HCT116 (cell line): ENCODE results near the gene DACH2. TPM values are rescaled to one million over a fixed set of nuclear protein-coding genes. Genes with fewer than 3 reads are reported as not detected.

Experiments used
- ATAC-seq: fragments of 200-7000 bp; cut with Tn5 transposase; 2 replicates; pipeline ENCODE4 v1.9.1; 2020; ENCODE audit warnings: mild to moderate bottlenecking, moderate library complexity
- BruUV-seq: library from RNA; stranded (reverse); fragments of 400-500 nt; replicated peaks from 2 replicates; lab custom pipeline; 2021; lab: Mats Ljungman, UMichigan
- CTCF ChIA-PET: fragments of 300-600 bp; sonication (Branson Sonifier 250); formaldehyde crosslinking; loops from one replicate; lab custom pipeline; 2021; ENCODE audit warnings: antibody characterized with exemption; lab: Charles Lee
- POLR2A ChIA-PET: fragments of 300-600, 350-600 bp; sonication (Branson Sonifier 250); formaldehyde crosslinking; loops from one replicate; lab custom pipeline; 2021; ENCODE audit warnings: antibody characterized with exemption; lab: Charles Lee
- RAD21 ChIA-PET, 2 experiments: fragments of 300-600 bp; sonication (Branson Sonifier 250); formaldehyde crosslinking; loops; one replicate each; lab custom pipeline; 2023; ENCODE audit warnings: low total read pairs in 2 of 2; ENCODE audit not compliant: uncharacterized antibody in 2 of 2, unreplicated experiment in 2 of 2, low non-redundant PET in 1 of 2; lab: Charles Lee
- DNase-seq: peaks from one replicate; pipeline ENCODE4 v3.0.0-alpha.2; 2010; ENCODE audit warnings: low read depth, low spot score
- H2AFZ ChIP-seq: fragments of 200-600 bp; shearing (Covaris generic), sonication (generic); 2 replicates; pipeline ENCODE4 v1.6.1; 2017; ENCODE audit warnings: low read depth, mixed run types, mixed read lengths, antibody characterized with exemption, low read length; ENCODE audit not compliant: poor library complexity, severe bottlenecking
- H3K27ac ChIP-seq: 2 replicates; pipeline ENCODE4 v1.5.1; 2012; ENCODE audit warnings: low read depth, low read length
- H3K27me3 ChIP-seq: fragments of 200-600 bp; sonication (generic); 2 replicates; pipeline ENCODE4 v1.6.1; 2016; ENCODE audit warnings: mixed run types, low read length, mixed read lengths; ENCODE audit not compliant: insufficient read depth
- H3K36me3 ChIP-seq, 2 experiments: fragments of 200-500 bp in 1 of 2; fragments of 200-600 bp in 1 of 2; sonication (Bioruptor generic) in 1 of 2; sonication (generic) in 1 of 2; 2 replicates each; pipeline versions ENCODE4 v1.5.1 to v1.6.1; 2014 to 2016; ENCODE audit warnings: low read length in 2 of 2, inconsistent platforms in 1 of 2, mixed read lengths in 1 of 2, mixed run types in 1 of 2; ENCODE audit not compliant: insufficient read depth in 2 of 2, control insufficient read depth in 1 of 2
- H3K4me1 ChIP-seq, 2 experiments: fragments of 200-600 bp in 1 of 2; sonication (generic) in 1 of 2; 2 replicates each; pipeline versions ENCODE4 v1.5.1 to v1.6.1; 2012 to 2017; ENCODE audit warnings: low read length in 2 of 2, inconsistent platforms in 1 of 2, mild to moderate bottlenecking in 1 of 2, mixed read lengths in 1 of 2, mixed run types in 1 of 2, moderate library complexity in 1 of 2; ENCODE audit not compliant: insufficient read depth in 2 of 2, control insufficient read depth in 1 of 2
- H3K4me2 ChIP-seq: fragments of 200-600 bp; sonication (generic); 2 replicates; pipeline ENCODE4 v1.6.1; 2017; ENCODE audit warnings: mixed run types, low read length, mixed read lengths
- H3K4me3 ChIP-seq, 2 experiments: fragments of 200-600 bp in 1 of 2; sonication (generic) in 1 of 2; replicated peaks in 1 of 2; 2 replicates each; pipeline ENCODE4 v1.5.1; 2011 to 2016; ENCODE audit warnings: low read length in 2 of 2, control low read depth in 1 of 2, low read depth in 1 of 2, mild to moderate bottlenecking in 1 of 2, mixed read lengths in 1 of 2, mixed run types in 1 of 2
- H3K79me2 ChIP-seq: fragments of 200-600 bp; sonication (generic); 2 replicates; pipeline ENCODE4 v1.6.1; 2017; ENCODE audit warnings: mild to moderate bottlenecking, mixed run types, low read length, moderate library complexity, mixed read lengths; ENCODE audit not compliant: insufficient read depth
- H3K9ac ChIP-seq: fragments of 200-600 bp; sonication (generic); 2 replicates; pipeline ENCODE4 v1.6.1; 2016; ENCODE audit warnings: low read length, mixed read lengths
- H3K9me2 ChIP-seq: fragments of 200-600 bp; sonication (generic), shearing (Covaris generic); 2 replicates; pipeline ENCODE4 v1.6.1; 2017; ENCODE audit warnings: mixed run types, mild to moderate bottlenecking, moderate library complexity; ENCODE audit not compliant: insufficient read depth
- H3K9me3 ChIP-seq, 2 experiments: fragments of 200-500 bp in 1 of 2; fragments of 200-600 bp in 1 of 2; sonication (Bioruptor generic) in 1 of 2; sonication (generic) in 1 of 2; 2 replicates each; pipeline ENCODE4 v1.6.1; 2014 to 2017; ENCODE audit warnings: low read length in 2 of 2, mixed read lengths in 2 of 2, inconsistent platforms in 1 of 2, low read depth in 1 of 2, mild to moderate bottlenecking in 1 of 2, mixed run types in 1 of 2, moderate library complexity in 1 of 2; ENCODE audit not compliant: control insufficient read depth in 1 of 2, insufficient read depth in 1 of 2
- H4K20me1 ChIP-seq: fragments of 200-600 bp; sonication (generic), shearing (Covaris generic); 2 replicates; pipeline ENCODE4 v1.6.1; 2017; ENCODE audit warnings: mixed run types, mild to moderate bottlenecking, moderate library complexity; ENCODE audit not compliant: insufficient read depth
- CBX3 ChIP-seq: IDR thresholded peaks from 2 replicates; pipeline ENCODE4 v1.6.1; 2012; ENCODE audit warnings: low read depth
- CEBPB ChIP-seq: IDR thresholded peaks from 2 replicates; pipeline ENCODE4 v1.6.1; 2012; ENCODE audit warnings: low read depth
- CTCF ChIP-seq, 3 experiments: fragments of 200-600 bp in 1 of 3; sonication (generic) in 1 of 3; IDR thresholded peaks in 2 of 3; conservative IDR thresholded peaks in 1 of 3; 2 replicates each; pipeline ENCODE4 v1.5.1; 2012 to 2017; ENCODE audit warnings: low read depth in 2 of 3, low read length in 2 of 3, antibody characterized with exemption in 1 of 3, borderline replicate concordance in 1 of 3, control low read depth in 1 of 3, mild to moderate bottlenecking in 1 of 3, mixed read lengths in 1 of 3, mixed run types in 1 of 3, moderate library complexity in 1 of 3; ENCODE audit not compliant: insufficient read depth in 1 of 3
- EGR1 ChIP-seq: IDR thresholded peaks from 2 replicates; pipeline ENCODE4 v1.6.1; 2012; ENCODE audit warnings: low read depth
- EZH2 ChIP-seq: fragments of 200-600 bp; sonication (generic); IDR thresholded peaks from 2 replicates; pipeline ENCODE4 v1.6.1; 2017; ENCODE audit warnings: antibody characterized with exemption, mixed run types
- EZH2phosphoT487 ChIP-seq: fragments of 200-600 bp; IDR thresholded peaks from 2 replicates; pipeline ENCODE4 v1.6.1; 2018; ENCODE audit warnings: antibody characterized with exemption, borderline replicate concordance
- FOSL1 ChIP-seq: IDR thresholded peaks from 2 replicates; pipeline ENCODE4 v1.6.1; 2012; ENCODE audit warnings: low read depth
- MAX ChIP-seq: IDR thresholded peaks from 2 replicates; pipeline ENCODE4 v1.6.1; 2012
- POLR2AphosphoS5 ChIP-seq: IDR thresholded peaks from 2 replicates; pipeline ENCODE4 v1.6.1; 2011; ENCODE audit warnings: mild to moderate bottlenecking, low read depth, low read length, moderate library complexity
- RAD21 ChIP-seq: IDR thresholded peaks from 2 replicates; pipeline ENCODE4 v1.6.1; 2012; ENCODE audit warnings: low read depth, mild to moderate bottlenecking
- REST ChIP-seq: IDR thresholded peaks from 2 replicates; pipeline ENCODE4 v1.6.1; 2012; ENCODE audit warnings: low read depth
- SIN3A ChIP-seq: IDR thresholded peaks from 2 replicates; pipeline ENCODE4 v1.6.1; 2012; ENCODE audit warnings: low read depth
- SP1 ChIP-seq: IDR thresholded peaks from 2 replicates; pipeline ENCODE4 v1.6.1; 2012; ENCODE audit warnings: low read depth
- SRF ChIP-seq: IDR thresholded peaks from 2 replicates; pipeline ENCODE4 v1.6.1; 2012; ENCODE audit warnings: low read depth
- TCF7L2 ChIP-seq: IDR thresholded peaks from 2 replicates; pipeline ENCODE4 v1.7.0; 2011; ENCODE audit warnings: borderline replicate concordance, inconsistent platforms; ENCODE audit not compliant: insufficient read depth, insufficient read length; ENCODE audit errors: extremely low read depth
- YY1 ChIP-seq: IDR thresholded peaks from 2 replicates; pipeline ENCODE4 v1.6.1; 2011; ENCODE audit warnings: low read length, low read depth, moderate library complexity, mild to moderate bottlenecking; ENCODE audit not compliant: insufficient replicate concordance; ENCODE audit errors: extremely low read depth
- ZBTB33 ChIP-seq: IDR thresholded peaks from 2 replicates; pipeline ENCODE4 v1.6.1; 2011; ENCODE audit warnings: mild to moderate bottlenecking, low read length, moderate library complexity; ENCODE audit not compliant: insufficient replicate concordance; ENCODE audit errors: extremely low read depth
- ZFX ChIP-seq: fragments of 450-650 bp; IDR thresholded peaks from 2 replicates; pipeline ENCODE4 v1.6.1; 2017
- ZNF274 ChIP-seq: fragments of 200-500 bp; sonication (Bioruptor generic); IDR thresholded peaks from 2 replicates; pipeline ENCODE4 v1.6.1; 2014; ENCODE audit warnings: mild to moderate bottlenecking, low read depth, low read length, inconsistent platforms
- intact Hi-C: fragments of 100-400 bp; cut with micrococcal nuclease; formaldehyde crosslinking; loops from 2 replicates; pipeline ENCODE4 v1.10.0; 2022
- total RNA-seq: library from RNA; stranded (reverse); gene quantifications from one replicate; pipeline ENCODE4 v1.2.1, GENCODE V29; 2021; ENCODE audit not compliant: unreplicated experiment

Gene DACH2
- total RNA-seq, 1 experiment from 2014 or later, result not detected

GRCh38 chrX:86215260-86215659, 67.0 kb downstream of the DACH2 start:
- Histone ChIP-seq H3K9me2 (no peaks in the 10 kb centered on the region), H3K36me3 (no peaks in the 10 kb centered on the region), H3K9ac (no peak overlapping the region), H3K79me2 (no peaks in the 10 kb centered on the region), H3K4me3 (no peak overlapping the region), H3K27ac (no peak overlapping the region), H3K4me1 (no peaks in the 10 kb centered on the region), H3K9me3 (no peaks in the 10 kb centered on the region), H2AFZ (no peak overlapping the region), H4K20me1 (no peaks in the 10 kb centered on the region), H3K27me3 (no peaks in the 10 kb centered on the region), H3K4me2 (no peak overlapping the region)
- ATAC-seq (no peak), DNase-seq (no peak)
- BruUV-seq, result no TSS peak
- RAD21 ChIA-PET, result no interaction called here
- POLR2A ChIA-PET, result no interaction called here
- CTCF ChIA-PET, result no interaction called here
- intact Hi-C loops, result no loop called here
- no peak for TF ChIP-seq ZNF274
- TF ChIP-seq EZH2phosphoT487, result no peak
- TF ChIP-seq SRF, result no peak
- TF ChIP-seq YY1, result no peak
- TF ChIP-seq REST, result no peak
- TF ChIP-seq CBX3, result no peak
- no peak for TF ChIP-seq SIN3A
- TF ChIP-seq SP1, result no peak
- no peak for TF ChIP-seq POLR2AphosphoS5
- no peak for TF ChIP-seq TCF7L2
- no peak for TF ChIP-seq CEBPB
- no peak for TF ChIP-seq FOSL1
- no peak for TF ChIP-seq EZH2
- TF ChIP-seq MAX, result no peak
- TF ChIP-seq ZFX, result no peak
- no peak for TF ChIP-seq RAD21
- TF ChIP-seq ZBTB33, result no peak
- TF ChIP-seq EGR1, result no peak
- no peak for TF ChIP-seq CTCF (IDR thresholded peaks at IDR 0.05 in 2 of 3, conservative IDR thresholded peaks at IDR 0.05 in 1 of 3; ENCODE audit: borderline replicate concordance in 1 of 3, insufficient read depth in 1 of 3, low read depth in 2 of 3, low read length in 2 of 3)
